ENCODE results near the gene TMEM120B.

The TMEM120B gene

DNA sequence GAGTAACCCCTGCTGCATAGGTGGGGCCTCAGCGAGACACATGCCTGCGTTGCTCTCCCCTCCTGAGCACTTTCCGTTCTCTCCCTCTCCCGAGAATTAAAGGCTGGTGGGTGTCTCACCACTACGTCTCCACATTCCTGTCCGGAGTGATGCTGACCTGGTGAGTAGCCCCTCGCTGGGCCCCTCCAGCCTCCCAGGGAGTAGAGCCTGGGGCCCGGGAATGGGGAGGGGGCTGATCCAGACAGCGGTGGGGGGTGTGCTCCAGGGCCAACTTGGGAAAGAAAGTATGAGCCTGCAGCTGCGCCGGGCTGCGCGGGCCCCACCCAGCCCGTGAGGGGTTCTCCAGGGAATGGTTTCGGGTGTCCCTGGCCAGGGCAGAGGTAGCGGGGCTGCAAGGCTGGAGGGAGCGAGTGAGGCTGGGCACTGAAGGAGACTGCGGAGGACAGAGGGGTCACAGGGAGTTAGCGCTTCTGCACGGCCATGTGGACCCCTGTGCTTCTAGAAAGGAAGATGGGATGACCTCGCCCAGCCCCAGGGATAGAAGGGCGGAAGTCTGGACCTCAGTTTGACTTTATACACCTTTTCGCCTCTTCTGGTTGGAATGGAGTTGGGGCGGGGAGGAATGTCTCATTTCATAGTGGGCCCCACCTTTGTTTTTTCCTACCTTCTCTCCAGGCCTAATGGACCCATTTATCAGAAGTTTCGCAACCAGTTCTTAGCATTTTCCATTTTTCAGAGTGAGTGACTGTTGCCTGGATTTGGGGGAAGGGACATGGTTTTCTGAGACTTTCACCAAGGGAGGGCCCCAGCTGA is 58.5 kb downstream of the TMEM120B start:
- TF ChIP-seq CTCF (IDR thresholded peaks at IDR 0.05; ENCODE audit: low read depth, low read length, missing control alignments), result no peak
- no peak overlapping the region for H3K4me3 ChIP-seq (ENCODE audit: low read depth, low read length)
- in situ Hi-C loops (cut with HindIII; ENCODE audit: low sequenced_read_pairs), result no loop called here
- no peak for DNase-seq (ENCODE audit: low read depth)

- DNase-seq (ENCODE audit: low read depth), result no peak
- peak; percentile 82 for TF ChIP-seq CTCF (IDR thresholded peaks at IDR 0.05; ENCODE audit: low read depth, low read length, missing control alignments)
- H3K4me3 ChIP-seq (ENCODE audit: low read depth, low read length), result no peak overlapping the region
- in situ Hi-C loops (cut with HindIII; ENCODE audit: low sequenced_read_pairs), result no loop called here
Measured at GRCh38 chr12:121773011-121773777, 60.6 kb downstream of the TMEM120B start.

GRCh38 chr12:121774968-121775474 is 62.5 kb downstream of the TMEM120B start:
- no peak for DNase-seq (ENCODE audit: low read depth)
- TF ChIP-seq CTCF (IDR thresholded peaks at IDR 0.05; ENCODE audit: low read depth, low read length, missing control alignments), result no peak
- no peak overlapping the region for H3K4me3 ChIP-seq (ENCODE audit: low read depth, low read length)
- in situ Hi-C loops (cut with HindIII; ENCODE audit: low sequenced_read_pairs), result no loop called here

DNA sequence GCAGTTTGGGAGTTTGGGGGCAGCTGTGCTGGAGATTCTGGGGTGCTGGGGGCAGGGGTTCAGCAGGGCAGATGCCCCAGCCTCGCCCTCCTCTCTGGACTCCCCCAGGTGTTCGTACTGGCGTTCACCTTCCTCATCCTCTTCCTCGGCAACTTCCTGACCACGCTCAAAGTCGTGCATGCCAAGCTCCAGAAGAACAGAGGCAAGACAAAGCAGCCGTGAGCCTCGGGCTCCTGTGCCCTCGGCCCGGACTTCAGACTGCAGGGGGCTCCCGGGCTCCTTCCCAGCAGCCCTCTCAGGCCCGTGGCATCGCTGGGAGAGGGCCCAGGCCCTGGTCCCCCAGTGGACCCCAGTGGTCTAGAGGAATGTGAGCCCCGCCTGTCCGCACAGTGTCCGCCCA is 62.9 kb downstream of the TMEM120B start:
- DNase-seq (ENCODE audit: low read depth), result no peak
- no peak overlapping the region for H3K4me3 ChIP-seq (ENCODE audit: low read depth, low read length)
- peak; percentile 1 for TF ChIP-seq CTCF (IDR thresholded peaks at IDR 0.05; ENCODE audit: low read depth, low read length, missing control alignments)
- in situ Hi-C loops (cut with HindIII; ENCODE audit: low sequenced_read_pairs), result no loop called here

DNA sequence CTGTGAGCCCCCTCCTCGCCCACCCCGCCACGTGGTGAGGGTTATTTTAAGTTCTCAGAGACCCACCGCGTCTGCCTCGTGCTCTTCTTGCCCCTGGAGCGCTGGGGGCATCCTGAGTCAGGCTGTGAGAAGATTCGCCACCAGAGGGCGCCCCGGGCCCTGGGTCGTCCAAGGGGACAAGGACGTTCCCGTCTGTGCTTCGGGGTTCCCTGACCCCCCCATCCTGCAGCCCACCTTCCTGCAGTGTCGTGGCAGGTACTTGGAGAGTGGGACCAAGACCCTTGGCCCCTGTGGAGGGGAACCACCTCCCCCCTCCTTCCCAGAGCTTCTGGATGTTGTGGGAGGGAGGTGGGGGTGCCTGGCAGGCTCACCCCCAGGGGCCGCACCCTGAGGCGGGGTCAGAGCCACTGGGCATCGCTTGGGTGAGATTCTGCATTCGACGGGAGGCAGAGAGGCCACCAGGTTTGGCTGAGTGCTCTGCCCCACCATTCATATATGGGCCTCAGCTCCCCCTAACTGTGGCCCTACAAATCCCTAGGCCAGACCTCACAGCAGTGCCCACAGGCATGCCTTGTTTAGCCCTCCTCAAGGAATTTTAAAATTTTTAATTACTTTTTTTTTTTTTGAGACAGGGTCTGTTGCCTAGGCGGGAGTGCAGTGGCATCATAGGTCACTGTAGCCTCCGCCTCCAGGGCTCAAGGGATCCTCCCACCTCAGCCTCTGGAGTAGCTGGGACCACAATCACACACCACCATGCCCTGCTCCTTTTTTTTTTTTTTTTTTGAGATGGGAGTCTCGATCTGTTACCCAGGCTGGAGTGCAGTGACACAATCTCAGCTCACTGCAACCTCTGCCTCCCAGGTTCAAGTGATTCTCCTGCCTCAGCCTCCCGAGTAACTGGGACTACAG is 63.9 kb downstream of the TMEM120B start:
- in situ Hi-C loops (cut with HindIII; ENCODE audit: low sequenced_read_pairs), result no loop called here
- no peak for DNase-seq (ENCODE audit: low read depth)
- TF ChIP-seq CTCF (IDR thresholded peaks at IDR 0.05; ENCODE audit: low read depth, low read length, missing control alignments), result peak; percentile 92
- no peak overlapping the region for H3K4me3 ChIP-seq (ENCODE audit: low read depth, low read length)

Measured in astrocyte of the cerebellum (primary cell).